ENCODE measurements around the gene COX19. TPM values are rescaled to one million over a fixed set of nuclear protein-coding genes. Genes with fewer than 3 reads are reported as not detected.
A peak's percentile ranks its signal among the peaks of the same experiment; 100 is the strongest.

The COX19 gene
- total RNA-seq, 1 experiment from 2014 or later, result 14.0 TPM

DNA sequence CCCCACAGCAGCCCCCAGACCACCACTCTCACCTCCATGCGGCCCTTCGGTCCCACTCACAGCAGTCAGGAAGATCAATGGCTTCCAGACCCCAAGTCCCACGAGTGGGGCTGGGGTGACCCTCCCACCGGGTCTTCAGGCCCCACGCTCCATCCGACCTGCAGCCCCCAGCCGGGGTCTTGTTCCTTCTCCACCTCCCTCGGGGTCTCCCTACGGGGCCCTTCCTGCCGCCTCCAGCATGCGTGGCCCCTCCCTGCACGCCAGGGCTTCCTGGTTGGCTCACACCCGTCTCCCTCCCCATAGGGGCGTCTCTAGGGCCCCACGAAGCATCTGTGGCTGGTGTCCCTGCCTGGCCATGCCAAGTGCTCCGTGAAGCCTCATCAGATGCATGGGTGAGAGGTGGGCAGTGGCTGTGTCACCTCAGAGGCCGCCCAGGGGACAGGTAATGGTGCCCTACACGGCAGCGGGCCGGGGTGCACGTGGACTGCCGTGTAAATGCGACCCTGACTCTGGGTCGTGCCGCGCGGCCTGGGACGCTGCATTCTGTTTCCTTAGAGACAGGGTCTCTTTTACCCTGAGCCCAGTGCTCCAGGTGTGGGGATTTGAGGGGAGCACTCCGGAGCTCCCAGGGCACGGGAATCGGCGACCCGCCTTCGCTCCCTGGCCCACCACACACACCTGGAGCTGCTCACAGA lies 40.7 kb downstream of the COX19 start (continued):
- TF ChIP-seq, protein P1, sequence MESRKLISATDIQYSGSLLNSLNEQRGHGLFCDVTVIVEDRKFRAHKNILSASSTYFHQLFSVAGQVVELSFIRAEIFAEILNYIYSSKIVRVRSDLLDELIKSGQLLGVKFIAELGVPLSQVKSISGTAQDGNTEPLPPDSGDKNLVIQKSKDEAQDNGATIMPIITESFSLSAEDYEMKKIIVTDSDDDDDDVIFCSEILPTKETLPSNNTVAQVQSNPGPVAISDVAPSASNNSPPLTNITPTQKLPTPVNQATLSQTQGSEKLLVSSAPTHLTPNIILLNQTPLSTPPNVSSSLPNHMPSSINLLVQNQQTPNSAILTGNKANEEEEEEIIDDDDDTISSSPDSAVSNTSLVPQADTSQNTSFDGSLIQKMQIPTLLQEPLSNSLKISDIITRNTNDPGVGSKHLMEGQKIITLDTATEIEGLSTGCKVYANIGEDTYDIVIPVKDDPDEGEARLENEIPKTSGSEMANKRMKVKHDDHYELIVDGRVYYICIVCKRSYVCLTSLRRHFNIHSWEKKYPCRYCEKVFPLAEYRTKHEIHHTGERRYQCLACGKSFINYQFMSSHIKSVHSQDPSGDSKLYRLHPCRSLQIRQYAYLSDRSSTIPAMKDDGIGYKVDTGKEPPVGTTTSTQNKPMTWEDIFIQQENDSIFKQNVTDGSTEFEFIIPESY (IDR thresholded peaks at IDR 0.05; ENCODE audit: extremely low read depth, insufficient replicate concordance, low read length), result no peak
- TF ChIP-seq YY1 (IDR thresholded peaks at IDR 0.05; ENCODE audit: extremely low read depth, insufficient replicate concordance, low read depth, low read length), result no peak
- TF ChIP-seq EZH2 (IDR thresholded peaks at IDR 0.05), result no peak

DNA sequence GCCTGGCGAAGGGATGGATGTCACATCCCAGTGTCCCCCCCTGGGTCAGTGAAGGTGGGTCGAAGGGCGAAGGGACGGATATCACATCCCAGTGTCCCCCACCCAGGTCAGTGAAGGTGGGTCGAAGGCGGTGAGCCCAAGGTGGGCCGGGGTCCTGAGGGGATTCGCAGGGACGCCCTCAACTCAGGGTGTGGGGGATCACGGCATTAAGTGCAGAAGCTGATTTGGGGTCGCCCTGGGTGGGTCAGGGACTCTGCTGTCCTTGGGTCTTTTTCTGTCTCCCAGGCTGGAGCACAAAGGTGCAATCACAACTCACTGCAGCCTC lies 42.7 kb downstream of the COX19 start:
- H3K36me3 ChIP-seq (ENCODE audit: control insufficient read depth in 1 of 2, insufficient read depth in 2 of 2, low read length in 2 of 2), result no peaks in the 10 kb centered on the region

More for the DNA sequence above, 42.7 kb downstream of the COX19 start:
- TSS peak; percentile 34 for BruUV-seq (replicated peaks)
- ATAC-seq (no peak), DNase-seq (ENCODE audit: low read depth, low spot score) (no peak)
- ChIA-PET POLR2A (no interaction called here), RAD21 (ENCODE audit: low non-redundant PET in 1 of 2, low total read pairs in 2 of 2, uncharacterized antibody in 2 of 2, unreplicated experiment in 2 of 2) (no interaction called here), CTCF (no interaction called here)
- H3K9me2 ChIP-seq (ENCODE audit: insufficient read depth), result no peaks in the 10 kb centered on the region
- H3K4me2 ChIP-seq (ENCODE audit: low read length), result no peak overlapping the region
- H3K27me3 ChIP-seq (ENCODE audit: insufficient read depth, low read length), result no peaks in the 10 kb centered on the region
- TF ChIP-seq YY1 (IDR thresholded peaks at IDR 0.05; ENCODE audit: extremely low read depth, insufficient replicate concordance, low read depth, low read length), result no peak
- H3K4me1 ChIP-seq (ENCODE audit: control insufficient read depth in 1 of 2, insufficient read depth in 2 of 2, low read length in 2 of 2), result peaks cover 14 to 18% of the 10 kb centered on the region in 2 experiments
- no peak overlapping the region for H3K9ac ChIP-seq (ENCODE audit: low read length)
- H2AFZ ChIP-seq (ENCODE audit: low read depth, low read length, poor library complexity, severe bottlenecking), result no peak overlapping the region
- no peak overlapping the region for H3K4me3 ChIP-seq (replicated peaks in 1 of 2; ENCODE audit: low read depth in 1 of 2, low read length in 2 of 2)
- no peaks in the 10 kb centered on the region for H3K79me2 ChIP-seq (ENCODE audit: insufficient read depth, low read length)
- no peaks in the 10 kb centered on the region for H4K20me1 ChIP-seq (ENCODE audit: insufficient read depth)
- intact Hi-C loops (cut with micrococcal nuclease), result no loop called here
- H3K27ac ChIP-seq (ENCODE audit: low read depth, low read length), result no peak overlapping the region
- no peaks in the 10 kb centered on the region for H3K9me3 ChIP-seq (ENCODE audit: control insufficient read depth in 1 of 2, insufficient read depth in 1 of 2, low read depth in 1 of 2, low read length in 2 of 2)

Measured in HCT116 (cell line).